Spleen (tissue), 7 donors: ENCODE data around the gene ARHGAP10.

ENCODE experiments used
- POLR2AphosphoS5 ChIP-seq, 3 donors: sonication (generic); formaldehyde crosslinking; IDR thresholded peaks; one replicate each; pipeline ENCODE4 v1.5.1; 2017; ENCODE audit warnings: antibody characterized with exemption in 3 of 3
- TF ChIP-seq, protein P1 (sequence below), 11 experiments: fragments of 200-600 bp in 7 of 11; fragments of 450-650 bp in 4 of 11; sonication (generic) in 4 of 11; IDR thresholded peaks in 8 of 11; conservative IDR thresholded peaks in 3 of 11; 1 replicate in 7 of 11; 2 replicates in 4 of 11; pipeline versions ENCODE4 v1.4.0 to v1.8.0; 2016 to 2021; ENCODE audit warnings: antibody characterized with exemption in 11 of 11, inconsistent platforms in 4 of 11, mild to moderate bottlenecking in 1 of 11
- donor health status: DM: no; HTN: no; CAD: no; lungs with moderate emphysema.
- donor health status: DM: no; HTN: no; CAD: no.
- donor health status: DM: no; HTN: no; CAD: no.

DNA sequence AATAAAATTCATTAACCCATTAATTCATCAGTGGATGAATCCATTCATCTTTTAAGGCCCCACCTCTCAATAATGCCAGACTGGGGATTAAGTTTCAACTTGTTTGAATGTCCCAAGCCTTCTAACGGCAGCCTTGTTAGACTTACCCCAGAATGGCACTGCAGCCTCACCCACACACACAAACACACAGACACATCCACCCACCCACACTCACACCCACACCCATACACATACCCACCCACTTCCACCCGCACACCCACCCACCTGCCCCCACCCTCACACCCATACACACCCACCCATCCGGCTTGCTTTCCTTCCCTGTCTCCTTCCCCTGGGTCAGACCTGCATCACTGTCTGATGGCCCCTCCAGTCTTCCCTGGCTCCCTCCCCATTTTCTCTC lies 102.6 kb downstream of the ARHGAP10 start:
- no peak for TF ChIP-seq POLR2AphosphoS5 (IDR thresholded peaks at IDR 0.05)
- TF ChIP-seq, protein P1, sequence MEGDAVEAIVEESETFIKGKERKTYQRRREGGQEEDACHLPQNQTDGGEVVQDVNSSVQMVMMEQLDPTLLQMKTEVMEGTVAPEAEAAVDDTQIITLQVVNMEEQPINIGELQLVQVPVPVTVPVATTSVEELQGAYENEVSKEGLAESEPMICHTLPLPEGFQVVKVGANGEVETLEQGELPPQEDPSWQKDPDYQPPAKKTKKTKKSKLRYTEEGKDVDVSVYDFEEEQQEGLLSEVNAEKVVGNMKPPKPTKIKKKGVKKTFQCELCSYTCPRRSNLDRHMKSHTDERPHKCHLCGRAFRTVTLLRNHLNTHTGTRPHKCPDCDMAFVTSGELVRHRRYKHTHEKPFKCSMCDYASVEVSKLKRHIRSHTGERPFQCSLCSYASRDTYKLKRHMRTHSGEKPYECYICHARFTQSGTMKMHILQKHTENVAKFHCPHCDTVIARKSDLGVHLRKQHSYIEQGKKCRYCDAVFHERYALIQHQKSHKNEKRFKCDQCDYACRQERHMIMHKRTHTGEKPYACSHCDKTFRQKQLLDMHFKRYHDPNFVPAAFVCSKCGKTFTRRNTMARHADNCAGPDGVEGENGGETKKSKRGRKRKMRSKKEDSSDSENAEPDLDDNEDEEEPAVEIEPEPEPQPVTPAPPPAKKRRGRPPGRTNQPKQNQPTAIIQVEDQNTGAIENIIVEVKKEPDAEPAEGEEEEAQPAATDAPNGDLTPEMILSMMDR (IDR thresholded peaks at IDR 0.05 in 8 of 11, conservative IDR thresholded peaks at IDR 0.05 in 3 of 11) = no peak
